ENCODE data around the gene KIF17.

KIF17 gene

DNA sequence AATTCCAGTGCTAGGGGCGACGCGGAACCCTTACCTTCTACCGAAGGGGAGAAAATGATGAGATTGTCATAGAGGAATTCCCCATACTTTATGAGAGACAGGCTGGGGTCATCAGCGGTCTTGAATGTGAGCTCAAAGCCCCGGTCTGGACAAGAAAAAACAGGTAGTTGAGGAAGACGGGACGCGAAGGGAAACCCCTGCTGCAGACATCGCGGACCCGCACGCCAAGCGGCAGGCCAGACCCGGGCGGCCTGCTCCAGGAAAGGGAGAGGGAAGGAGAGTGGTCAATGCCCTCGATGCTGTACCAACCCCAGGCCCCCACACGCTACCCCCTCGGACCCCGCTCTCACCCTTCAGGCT lies 57.0 kb downstream of the KIF17 start:
- no peak for DNase-seq (ENCODE audit: low spot score)

DNA sequence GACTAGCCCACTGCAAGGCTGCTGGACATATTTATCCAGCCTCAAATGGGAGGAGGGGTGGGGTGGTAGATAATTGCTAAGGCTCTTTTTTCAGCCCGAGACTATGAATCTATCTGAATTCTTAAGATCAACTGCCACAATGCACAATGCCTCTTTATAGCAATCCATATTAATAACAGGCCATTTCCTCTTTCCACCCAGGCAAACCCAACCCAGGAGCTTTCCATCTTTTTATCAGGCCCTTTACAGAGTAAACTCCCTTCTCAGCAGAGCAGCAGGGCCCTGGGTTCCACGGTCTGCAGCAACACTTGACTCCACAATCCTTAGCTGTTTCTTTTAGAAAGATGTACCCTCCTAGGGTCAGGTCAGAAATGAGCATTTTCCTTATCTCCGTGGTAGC lies 57.4 kb downstream of the KIF17 start:
- DNase-seq (ENCODE audit: low spot score): no peak

DNA sequence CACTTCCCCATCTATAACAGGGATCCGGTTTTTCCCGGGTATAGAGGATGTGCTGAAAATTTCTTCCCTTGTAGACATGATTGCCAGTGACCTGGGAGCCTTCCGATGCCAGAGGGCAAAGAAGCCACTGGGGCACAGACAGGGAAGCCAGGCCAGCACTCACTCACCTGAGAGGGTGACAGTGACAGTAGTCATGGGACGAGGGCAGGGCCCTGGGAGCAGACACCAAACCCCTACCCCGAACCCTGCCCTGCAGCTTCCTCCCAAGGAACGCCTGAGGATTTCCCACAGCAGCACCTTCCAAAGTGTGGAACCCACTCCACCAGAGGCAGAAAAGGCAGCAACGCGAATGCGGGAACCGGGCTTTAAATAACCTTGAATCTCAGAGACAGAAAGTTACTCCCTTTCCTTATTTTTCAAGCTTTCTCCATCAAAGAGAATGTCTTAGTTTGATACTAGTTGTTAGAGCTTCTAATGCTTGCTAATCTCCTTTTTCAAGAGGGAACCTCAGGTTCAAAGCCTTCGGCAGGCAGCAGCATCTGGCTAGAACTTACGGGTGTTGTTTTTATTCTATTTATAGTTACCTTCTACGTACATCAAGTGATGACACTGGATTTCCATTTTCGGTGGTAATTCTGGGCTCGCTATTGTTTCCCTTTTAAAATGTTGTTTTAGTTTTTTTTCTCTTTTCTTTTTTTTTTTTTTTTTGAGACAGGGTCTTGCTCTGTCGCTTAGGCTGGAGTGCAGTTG lies 59.5 kb downstream of the KIF17 start:
- DNase-seq (ENCODE audit: low spot score): no peak

DNA sequence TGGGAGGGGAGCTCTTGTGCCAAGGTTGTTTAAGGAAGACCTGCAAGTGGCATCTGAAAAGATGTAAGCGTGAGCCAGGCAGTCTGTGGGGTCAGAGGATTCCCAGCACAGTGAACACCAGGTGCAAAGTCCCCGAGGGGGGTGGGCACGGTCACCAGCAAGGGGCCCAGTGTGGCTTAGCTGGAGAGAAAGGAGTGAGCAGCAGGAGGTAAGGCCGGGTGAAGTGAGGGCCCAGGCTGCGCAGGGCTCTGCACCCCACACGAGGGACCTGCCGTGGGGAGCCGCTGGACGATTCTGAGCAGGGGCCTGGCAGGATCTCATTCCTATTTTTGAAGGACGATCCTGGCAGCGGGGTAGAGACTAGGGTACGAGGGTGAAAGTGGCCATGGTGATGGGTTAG lies 60.8 kb downstream of the KIF17 start:
- no peak for DNase-seq (ENCODE audit: low spot score)

DNA sequence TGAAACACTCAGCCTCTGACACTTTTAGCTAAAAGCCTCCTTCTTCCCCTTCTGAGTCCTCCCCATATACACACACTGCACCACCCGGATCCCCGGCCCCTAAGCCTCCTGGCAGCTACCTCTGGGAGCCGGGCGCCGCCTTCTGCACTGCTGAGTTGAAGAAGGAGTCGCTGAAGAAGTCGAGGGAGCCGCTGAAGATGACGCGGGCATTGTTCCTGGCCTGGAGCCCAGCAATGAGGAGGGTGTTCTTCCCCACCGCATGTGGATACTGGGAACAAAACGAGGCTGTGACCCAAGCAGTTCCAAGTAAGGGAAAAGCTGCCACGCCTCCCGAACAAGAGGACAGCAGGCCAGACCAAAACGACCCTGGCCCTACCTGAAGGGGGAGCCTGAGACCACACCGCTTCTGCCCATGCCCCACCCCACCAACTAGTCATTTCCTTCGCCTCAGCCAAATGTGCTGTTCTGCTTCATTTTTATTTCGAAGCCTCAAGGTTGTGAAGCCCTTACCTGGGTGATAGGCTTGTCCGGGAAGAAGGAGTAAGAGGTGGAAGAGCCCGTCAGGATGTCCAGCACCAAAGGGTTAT lies 63.6 kb downstream of the KIF17 start:
- no peak for DNase-seq (ENCODE audit: low spot score)

DNA sequence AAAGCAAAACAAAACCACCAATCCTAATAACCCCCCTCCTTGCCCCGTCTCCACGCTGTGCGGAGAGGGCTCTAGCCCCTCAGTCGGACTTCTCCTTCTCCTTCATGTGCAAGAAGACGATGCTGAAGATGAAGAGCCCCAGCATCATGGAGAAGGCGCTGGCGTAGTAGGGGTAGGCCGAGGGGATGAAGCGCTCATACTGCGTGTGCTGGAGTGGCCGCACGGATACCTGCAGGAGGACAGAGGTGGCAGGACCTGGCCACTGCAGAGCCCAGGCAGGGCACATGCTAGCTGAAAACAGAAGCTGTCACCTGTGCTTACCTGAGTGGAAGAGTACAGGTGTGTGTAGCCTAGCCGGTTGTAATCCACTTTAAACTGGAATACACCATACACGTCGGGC lies 65.5 kb downstream of the KIF17 start:
- no peak for DNase-seq (ENCODE audit: low spot score)

DNA sequence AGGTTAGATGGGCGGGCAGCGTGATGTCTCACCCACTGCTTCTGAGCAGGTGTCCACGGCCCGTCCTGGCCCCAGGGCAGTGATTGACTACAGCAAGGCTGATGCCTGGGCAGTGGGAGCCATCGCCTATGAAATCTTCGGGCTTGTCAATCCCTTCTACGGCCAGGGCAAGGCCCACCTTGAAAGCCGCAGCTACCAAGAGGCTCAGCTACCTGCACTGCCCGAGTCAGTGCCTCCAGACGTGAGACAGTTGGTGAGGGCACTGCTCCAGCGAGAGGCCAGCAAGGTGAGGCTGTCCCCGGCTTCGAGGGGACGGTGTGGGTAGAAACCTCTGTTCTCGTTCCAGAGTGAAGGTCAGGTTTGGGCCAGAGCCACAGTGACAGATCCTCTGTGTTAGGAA lies 68.9 kb downstream of the KIF17 start:
- DNase-seq (ENCODE audit: low spot score): no peak

DNA sequence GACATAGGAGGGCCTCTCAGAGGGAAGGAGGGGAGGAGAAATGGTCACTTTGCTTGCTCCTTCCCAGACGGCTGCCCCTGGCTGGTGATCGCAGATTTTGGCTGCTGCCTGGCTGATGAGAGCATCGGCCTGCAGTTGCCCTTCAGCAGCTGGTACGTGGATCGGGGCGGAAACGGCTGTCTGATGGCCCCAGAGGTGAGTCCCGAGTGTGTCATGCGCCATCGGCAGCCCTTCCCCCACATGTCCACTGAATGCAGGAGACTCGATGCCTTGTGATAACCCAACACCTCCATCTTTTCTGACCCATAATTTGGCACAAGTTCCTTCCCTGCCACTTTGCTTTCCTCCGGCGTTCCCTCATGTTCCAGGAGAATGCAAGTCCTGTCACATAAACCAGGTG lies 69.4 kb downstream of the KIF17 start:
- no peak for DNase-seq (ENCODE audit: low spot score)

DNA sequence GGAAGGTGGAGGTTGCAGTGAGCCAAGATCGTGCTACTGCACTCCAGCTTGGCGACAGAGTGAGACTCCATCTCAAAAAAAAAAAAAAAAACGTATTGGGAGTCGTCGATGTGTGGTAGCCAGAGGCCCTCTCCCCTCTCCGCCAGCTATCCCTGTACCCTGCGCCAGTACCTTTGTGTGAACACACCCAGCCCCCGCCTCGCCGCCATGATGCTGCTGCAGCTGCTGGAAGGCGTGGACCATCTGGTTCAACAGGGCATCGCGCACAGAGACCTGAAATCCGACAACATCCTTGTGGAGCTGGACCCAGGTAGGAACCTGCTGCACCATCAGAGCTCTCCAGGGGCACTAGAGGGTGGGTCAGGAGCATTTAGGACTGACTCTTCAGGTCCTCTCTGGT lies 72.4 kb downstream of the KIF17 start:
- DNase-seq (ENCODE audit: low spot score): no peak

DNA sequence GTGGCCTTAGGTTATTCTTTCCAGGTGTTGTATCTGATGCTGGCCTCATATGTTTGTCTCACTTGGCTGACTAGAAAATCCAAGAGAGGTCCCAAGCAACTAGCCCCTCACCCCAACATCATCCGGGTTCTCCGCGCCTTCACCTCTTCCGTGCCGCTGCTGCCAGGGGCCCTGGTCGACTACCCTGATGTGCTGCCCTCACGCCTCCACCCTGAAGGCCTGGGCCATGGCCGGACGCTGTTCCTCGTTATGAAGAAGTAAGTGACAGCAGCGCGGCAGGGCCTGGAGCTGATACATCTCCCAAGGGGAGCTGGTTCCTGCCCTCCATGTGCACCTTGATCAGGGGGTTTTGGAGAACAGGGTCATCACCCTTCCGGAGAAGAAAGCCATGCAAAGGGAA lies 73.4 kb downstream of the KIF17 start:
- DNase-seq (ENCODE audit: low spot score): no peak

DNA sequence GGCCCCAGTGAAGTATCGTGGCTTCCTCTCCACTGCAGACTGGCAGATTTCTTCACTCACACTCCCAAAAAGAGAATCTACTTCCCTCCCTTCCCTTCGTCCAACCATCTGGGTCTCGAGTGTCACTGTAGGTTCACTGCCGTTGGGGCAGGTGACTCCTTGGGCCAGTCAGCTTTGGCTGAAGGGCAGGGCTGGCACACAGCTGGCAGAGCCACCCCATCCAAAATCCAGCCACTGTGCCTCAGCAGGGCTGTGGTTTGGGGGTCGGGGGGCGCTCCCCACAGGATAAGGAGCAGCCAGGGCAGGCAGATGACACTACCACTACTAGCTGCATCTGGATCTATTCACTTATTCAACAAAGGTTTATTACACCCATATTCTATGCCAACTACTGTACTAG lies 74.7 kb downstream of the KIF17 start:
- no peak for DNase-seq (ENCODE audit: low spot score)

DNA sequence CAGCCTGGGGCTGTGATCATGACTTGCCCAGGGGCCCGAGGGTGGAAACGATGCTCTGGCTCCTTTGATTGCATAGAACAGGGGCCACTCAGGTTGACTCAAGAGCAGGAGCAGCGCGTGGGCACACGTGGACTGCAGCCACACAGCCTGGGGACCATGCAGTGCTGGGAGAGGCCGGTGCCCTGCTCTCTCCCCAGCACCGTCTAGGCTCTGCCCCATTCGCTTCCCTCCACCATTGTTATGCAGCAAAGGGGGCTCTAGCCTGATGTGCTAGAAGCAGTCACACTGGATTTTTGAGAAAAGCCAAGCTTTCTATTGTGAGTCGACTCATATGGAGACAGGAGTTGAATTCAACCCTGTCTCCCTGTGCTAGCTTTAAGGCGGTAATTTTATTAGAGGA lies 75.8 kb downstream of the KIF17 start:
- no peak for DNase-seq (ENCODE audit: low spot score)

DNA sequence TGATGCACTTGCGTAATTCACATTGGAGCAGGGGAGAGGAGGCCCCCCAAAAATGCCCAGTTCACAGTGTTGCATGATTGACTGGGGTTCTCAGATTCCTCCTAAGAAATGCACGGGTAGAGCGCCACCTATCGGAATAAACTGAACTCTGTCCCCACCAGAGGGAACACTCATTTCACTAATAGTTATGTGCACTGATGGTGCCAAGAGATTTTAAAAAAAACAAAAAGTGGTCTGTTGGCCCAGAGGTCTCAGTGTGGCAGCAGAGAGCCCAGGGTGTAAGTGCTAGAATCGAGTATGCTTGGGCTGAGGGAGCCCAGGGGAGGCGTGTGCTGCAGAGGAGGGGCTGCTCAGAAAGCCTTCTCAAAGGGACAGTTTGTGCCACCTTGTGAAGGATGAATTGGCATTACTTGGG lies 77.6 kb downstream of the KIF17 start:
- peak; percentile 77 for DNase-seq (ENCODE audit: low spot score)

DNA sequence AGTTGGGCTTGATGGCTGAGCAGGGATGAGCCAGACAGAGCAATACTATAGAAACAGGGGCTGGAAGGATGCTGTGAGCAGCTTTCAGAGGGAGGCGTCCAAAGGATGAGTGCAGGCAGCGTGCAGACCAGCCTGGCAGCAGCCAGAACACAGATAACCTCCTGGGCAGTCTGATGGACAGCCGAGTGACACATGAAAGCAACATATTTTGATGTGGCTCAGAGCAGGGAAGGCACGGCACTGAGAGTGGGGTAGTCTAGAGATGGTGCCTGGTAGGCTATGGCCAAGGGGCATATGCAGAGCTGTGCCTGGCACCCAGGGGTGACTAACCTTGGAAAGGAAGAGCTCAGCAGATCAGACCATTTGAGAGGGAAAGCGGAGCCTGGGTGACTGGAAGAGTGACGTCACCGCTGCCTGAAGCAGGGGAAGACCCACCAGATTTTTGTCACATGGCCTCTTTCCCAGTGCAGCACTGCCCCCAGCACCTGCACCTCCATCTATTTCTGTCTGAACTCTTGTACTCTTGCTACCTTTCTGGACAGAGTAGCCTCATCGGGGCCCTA lies 80.9 kb downstream of the KIF17 start:
- DNase-seq (ENCODE audit: low spot score): no peak

DNA sequence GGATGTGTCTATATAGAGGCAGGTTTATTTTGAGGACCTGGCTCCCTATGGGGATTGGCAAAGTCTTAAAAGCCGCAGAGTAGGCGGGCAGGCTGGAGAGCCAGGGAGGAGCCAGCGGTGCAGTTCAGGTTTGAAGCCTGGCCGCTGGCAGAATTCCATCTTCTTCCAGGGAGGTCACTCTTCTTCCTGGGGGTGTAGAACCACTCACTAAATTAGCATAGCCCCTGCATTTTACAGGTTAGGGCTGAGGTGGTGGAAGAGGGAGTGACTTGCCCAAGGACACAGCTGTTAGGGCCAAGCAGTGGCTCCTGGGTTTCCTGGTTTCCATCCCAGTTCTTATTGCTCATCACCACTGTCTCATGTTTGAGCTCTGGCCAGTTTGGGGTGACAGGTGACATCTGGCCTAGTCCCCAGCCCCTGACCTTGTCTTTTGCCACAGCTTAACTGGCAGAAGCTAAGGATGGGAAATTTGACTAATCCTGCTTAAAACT lies 83.2 kb downstream of the KIF17 start:
- peak; percentile 53 for DNase-seq (ENCODE audit: low spot score)

DNA sequence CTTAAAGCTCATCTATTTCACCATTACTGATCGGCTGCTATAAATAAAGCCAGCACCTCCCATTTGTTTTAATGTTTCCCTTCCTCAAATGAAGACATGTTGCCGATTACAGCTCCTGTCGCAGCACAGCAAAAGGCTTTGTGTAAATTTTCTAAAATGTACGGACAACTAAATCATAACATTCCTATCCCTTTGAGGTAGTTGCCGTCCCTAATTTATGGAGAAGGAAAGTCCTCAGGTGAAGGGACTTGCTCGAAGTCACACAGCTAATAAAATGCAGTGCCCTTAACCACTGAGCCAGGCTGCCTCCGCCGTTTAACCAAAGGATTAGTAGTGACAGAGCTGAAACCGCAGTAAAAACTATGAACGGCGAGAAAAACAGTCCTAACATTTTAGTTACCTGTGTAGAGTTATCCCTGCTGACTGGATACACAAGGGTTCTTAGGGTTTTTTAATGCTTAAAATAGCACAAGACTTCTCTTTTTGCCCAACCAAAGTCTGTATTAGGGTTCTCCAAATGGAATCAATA lies 83.7 kb downstream of the KIF17 start:
- no peak for DNase-seq (ENCODE audit: low spot score)

DNA sequence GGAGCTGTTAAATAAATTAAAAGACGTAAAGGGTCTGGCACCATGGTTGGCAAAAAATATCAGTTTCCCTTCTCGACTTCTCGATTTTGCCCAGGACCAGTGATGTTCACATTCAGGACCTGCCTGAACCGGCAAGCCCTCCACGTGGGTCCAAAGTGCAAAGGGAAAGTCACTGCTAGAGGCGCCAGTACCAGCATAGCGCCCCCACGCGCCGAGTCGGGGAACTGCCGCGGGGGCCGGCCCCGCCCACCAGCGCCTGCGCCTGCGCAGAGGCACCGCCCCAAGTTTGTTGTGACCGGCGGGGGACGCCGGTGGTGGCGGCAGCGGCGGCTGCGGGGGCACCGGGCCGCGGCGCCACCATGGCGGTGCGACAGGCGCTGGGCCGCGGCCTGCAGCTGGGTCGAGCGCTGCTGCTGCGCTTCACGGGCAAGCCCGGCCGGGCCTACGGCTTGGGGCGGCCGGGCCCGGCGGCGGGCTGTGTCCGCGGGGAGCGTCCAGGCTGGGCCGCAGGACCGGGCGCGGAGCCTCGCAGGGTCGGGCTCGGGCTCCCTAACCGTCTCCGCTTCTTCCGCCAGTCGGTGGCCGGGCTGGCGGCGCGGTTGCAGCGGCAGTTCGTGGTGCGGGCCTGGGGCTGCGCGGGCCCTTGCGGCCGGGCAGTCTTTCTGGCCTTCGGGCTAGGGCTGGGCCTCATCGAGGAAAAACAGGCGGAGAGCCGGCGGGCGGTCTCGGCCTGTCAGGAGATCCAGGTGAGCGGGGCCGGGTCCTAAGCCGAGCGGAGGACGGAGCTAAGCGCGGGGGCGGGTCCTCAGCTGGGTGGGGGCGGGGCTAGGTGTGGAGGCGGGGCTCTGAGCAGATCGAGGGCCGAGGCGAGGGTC lies 84.4 kb downstream of the KIF17 start, which contains the start of gene PINK1:
Gene PINK1 (plus strand): TSS at position 269 of the 875 bp plus-strand sequence. CDS start 91 bp downstream, at position 360.
- DNase-seq (ENCODE audit: low spot score): peak; percentile 96

DNA sequence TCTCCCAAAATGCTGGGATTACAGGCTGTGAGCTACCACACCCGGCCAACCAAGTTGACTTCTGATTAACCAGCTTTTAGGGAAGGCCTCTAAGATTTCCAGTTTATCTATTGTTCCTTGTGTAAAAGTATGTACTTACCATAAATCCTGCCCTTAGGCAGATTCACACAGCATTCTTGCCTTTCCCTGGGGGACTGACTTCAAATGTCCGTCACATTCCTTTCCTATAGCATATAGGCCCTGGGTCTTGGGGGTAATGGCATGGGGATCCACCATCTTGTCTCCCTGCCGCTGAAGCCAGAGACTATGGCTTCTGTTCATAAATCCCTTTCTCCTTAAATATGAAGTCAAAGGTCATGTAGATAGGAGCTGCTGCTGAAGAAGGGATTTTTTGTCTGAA lies 85.4 kb downstream of the KIF17 start:
- DNase-seq (ENCODE audit: low spot score): no peak

DNA sequence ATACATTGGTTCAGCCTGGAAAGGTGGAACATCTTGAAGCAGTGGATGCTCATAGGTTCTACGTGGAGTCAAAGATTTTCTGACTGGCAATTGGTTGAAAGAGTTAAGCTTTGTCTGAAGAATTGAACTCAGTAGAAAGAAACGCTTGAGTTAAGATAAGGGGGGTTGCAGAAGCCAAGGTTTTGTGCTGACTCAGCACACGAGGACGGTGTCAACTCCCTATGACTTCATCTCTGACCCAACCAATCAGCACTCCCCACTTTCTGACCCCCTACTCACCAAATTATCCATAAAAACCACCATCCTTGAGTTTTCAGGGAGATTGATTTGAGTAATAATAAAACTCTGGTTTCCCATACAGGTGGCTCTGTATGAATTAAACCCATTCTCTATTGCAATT lies 87.1 kb downstream of the KIF17 start:
- DNase-seq (ENCODE audit: low spot score): no peak

DNA sequence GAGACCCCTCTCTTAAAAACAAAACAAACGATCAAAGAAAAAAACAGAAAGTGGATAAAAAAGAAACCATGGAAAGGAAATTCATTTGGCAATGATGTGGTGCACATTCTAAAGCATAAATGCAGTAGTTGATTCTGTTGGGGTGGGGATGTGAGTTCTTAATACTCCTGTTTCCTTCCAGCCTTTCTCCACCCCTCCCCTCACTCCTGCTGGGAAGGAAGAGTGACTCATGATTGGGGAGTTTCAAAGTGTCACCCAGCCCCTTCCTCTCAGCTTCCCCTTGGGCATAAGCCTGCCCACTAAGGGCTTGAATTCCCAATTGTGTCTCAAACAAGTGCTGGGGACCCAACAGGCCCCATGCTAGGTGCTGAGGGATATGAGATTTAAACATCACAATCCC lies 91.3 kb downstream of the KIF17 start:
- no peak for DNase-seq (ENCODE audit: low spot score)

DNA sequence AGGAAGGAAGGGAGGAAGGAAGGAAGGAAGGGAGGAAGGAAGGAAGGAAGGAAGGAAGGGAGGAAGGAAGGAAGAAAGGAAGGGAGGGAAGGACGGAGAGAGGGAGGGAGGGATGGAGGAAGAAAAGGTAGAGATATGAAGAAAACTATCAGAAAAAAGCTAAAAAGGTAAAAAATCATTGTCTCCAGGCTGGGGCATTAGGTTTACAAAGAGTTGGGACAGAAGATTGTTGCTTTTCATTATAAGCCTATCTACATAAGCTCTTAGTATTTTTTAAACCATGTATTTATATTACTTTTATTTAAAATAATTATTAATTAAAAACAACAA lies 91.7 kb downstream of the KIF17 start:
- DNase-seq (ENCODE audit: low spot score): no peak

Data from GM03348 (cell line).